ENCODE data around the gene NSUN2. TPM values are rescaled to one million over a fixed set of nuclear protein-coding genes. Genes with fewer than 3 reads are reported as not detected.

Gene NSUN2
- polyA plus RNA-seq, 3 donors = 24.4 to 63.4 (median 25.6) TPM

GRCh38 chr5:6681682-6682081 lies 48.8 kb upstream of the NSUN2 start:
- no peaks in the 10 kb centered on the region for H3K36me3 ChIP-seq (replicated peaks in 1 of 2; ENCODE audit: control insufficient read depth in 1 of 2, insufficient read depth in 2 of 2, low read length in 2 of 2)
- no peaks in the 10 kb centered on the region for H4K20me1 ChIP-seq (ENCODE audit: insufficient read depth, low read length)
- no peak overlapping the region for H3K4me2 ChIP-seq (replicated peaks; ENCODE audit: extremely low read depth, low read length, poor library complexity, severe bottlenecking)
- Mint-ChIP-seq H3K4me3 (no peak overlapping the region), H3K36me3 (no peaks in the 10 kb centered on the region), H3K9me3 (peaks cover 0 to 7% (median 0%) of the 10 kb centered on the region in 7 donors), H3K27ac (no peak overlapping the region), H3K27me3 (ENCODE audit: low read depth in 3 of 3) (peaks cover 22 to 30% (median 23%) of the 10 kb centered on the region in 3 donors), H3K4me1 (peaks cover 2% of the 10 kb centered on the region)
- DNase-seq = no peak
- H3K4me3 ChIP-seq (replicated peaks in 1 of 3; ENCODE audit: low read depth in 2 of 3, low read length in 3 of 3) = no peak overlapping the region
- peaks cover 8 to 9% of the 10 kb centered on the region in 2 donors for H3K27me3 ChIP-seq (ENCODE audit: control insufficient read depth in 2 of 2, insufficient read depth in 2 of 2, low read length in 2 of 2)
- WGBS (ENCODE audit: insufficient coverage) = 67% methylated on average over 2 of the region's 2 CpGs
- H3K4me1 ChIP-seq (ENCODE audit: control insufficient read depth in 1 of 2, insufficient read depth in 2 of 2, low read length in 2 of 2) = no peaks in the 10 kb centered on the region
- intact Hi-C loops (cut with micrococcal nuclease) = no loop called here
- H2AFZ ChIP-seq (ENCODE audit: insufficient read depth, low read depth, low read length, poor library complexity, severe bottlenecking) = no peak overlapping the region
- no peak overlapping the region for H3K9ac ChIP-seq (ENCODE audit: insufficient read depth, low read length, poor library complexity, severe bottlenecking)
- no peaks in the 10 kb centered on the region for H3K79me2 ChIP-seq (ENCODE audit: insufficient read depth, low read length)
- H3K9me3 ChIP-seq (replicated peaks in 1 of 2; ENCODE audit: control insufficient read depth in 1 of 2, insufficient read depth in 1 of 2, low read length in 2 of 2) = no peaks in the 10 kb centered on the region
- no peak overlapping the region for H3K27ac ChIP-seq (ENCODE audit: low read depth in 1 of 2, low read length in 2 of 2)
- TF ChIP-seq, protein P1, sequence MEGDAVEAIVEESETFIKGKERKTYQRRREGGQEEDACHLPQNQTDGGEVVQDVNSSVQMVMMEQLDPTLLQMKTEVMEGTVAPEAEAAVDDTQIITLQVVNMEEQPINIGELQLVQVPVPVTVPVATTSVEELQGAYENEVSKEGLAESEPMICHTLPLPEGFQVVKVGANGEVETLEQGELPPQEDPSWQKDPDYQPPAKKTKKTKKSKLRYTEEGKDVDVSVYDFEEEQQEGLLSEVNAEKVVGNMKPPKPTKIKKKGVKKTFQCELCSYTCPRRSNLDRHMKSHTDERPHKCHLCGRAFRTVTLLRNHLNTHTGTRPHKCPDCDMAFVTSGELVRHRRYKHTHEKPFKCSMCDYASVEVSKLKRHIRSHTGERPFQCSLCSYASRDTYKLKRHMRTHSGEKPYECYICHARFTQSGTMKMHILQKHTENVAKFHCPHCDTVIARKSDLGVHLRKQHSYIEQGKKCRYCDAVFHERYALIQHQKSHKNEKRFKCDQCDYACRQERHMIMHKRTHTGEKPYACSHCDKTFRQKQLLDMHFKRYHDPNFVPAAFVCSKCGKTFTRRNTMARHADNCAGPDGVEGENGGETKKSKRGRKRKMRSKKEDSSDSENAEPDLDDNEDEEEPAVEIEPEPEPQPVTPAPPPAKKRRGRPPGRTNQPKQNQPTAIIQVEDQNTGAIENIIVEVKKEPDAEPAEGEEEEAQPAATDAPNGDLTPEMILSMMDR (IDR thresholded peaks at IDR 0.05) = no peak

DNA sequence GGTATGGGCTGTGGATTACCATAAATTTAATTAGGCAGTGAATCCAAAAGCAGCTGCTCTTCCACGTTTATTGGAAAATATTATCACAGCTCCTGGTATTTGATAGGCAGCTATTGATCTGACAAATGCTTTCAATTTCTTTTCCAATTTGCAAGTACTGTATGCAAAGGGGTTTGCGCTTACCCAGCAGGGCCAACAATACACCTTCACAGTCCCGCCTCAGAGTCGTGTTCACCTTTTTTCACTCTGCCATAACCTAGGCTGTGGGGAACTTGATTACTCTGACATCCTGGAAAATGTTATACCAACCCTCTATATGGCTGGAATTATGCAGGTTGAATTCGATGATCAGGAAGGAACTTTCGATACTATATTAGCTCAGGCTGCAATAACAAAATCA lies 48.1 kb upstream of the NSUN2 start:
- Histone ChIP-seq H2AFZ (ENCODE audit: insufficient read depth, low read depth, low read length, poor library complexity, severe bottlenecking) (no peak overlapping the region), H4K20me1 (ENCODE audit: insufficient read depth, low read length) (no peaks in the 10 kb centered on the region), H3K9ac (ENCODE audit: insufficient read depth, low read length, poor library complexity, severe bottlenecking) (no peak overlapping the region), H3K36me3 (replicated peaks in 1 of 2; ENCODE audit: control insufficient read depth in 1 of 2, insufficient read depth in 2 of 2, low read length in 2 of 2) (no peaks in the 10 kb centered on the region), H3K9me3 (replicated peaks in 1 of 2; ENCODE audit: control insufficient read depth in 1 of 2, insufficient read depth in 1 of 2, low read length in 2 of 2) (no peaks in the 10 kb centered on the region), H3K79me2 (ENCODE audit: insufficient read depth, low read length) (no peaks in the 10 kb centered on the region), H3K27ac (ENCODE audit: low read depth in 1 of 2, low read length in 2 of 2) (no peak overlapping the region), H3K27me3 (ENCODE audit: control insufficient read depth in 2 of 2, insufficient read depth in 2 of 2, low read length in 2 of 2) (peaks cover 1 to 2% of the 10 kb centered on the region in 2 donors), H3K4me2 (replicated peaks; ENCODE audit: extremely low read depth, low read length, poor library complexity, severe bottlenecking) (no peak overlapping the region), H3K4me1 (ENCODE audit: control insufficient read depth in 1 of 2, insufficient read depth in 2 of 2, low read length in 2 of 2) (no peaks in the 10 kb centered on the region), H3K4me3 (replicated peaks in 1 of 3; ENCODE audit: low read depth in 2 of 3, low read length in 3 of 3) (no peak overlapping the region)
- H3K27me3 Mint-ChIP-seq (ENCODE audit: low read depth in 3 of 3) = peaks cover 15 to 23% (median 16%) of the 10 kb centered on the region in 3 donors
- peaks cover 0 to 7% (median 1%) of the 10 kb centered on the region in 7 donors for H3K9me3 Mint-ChIP-seq
- WGBS (ENCODE audit: insufficient coverage) = 50% methylated on average over 2 of the region's 6 CpGs
- no peaks in the 10 kb centered on the region for H3K4me1 Mint-ChIP-seq
- H3K4me3 Mint-ChIP-seq = no peak overlapping the region
- TF ChIP-seq, protein P1 (IDR thresholded peaks at IDR 0.05) = no peak
- no peak overlapping the region for H3K27ac Mint-ChIP-seq
- intact Hi-C loops (cut with micrococcal nuclease) = no loop called here
- no peak for DNase-seq
- H3K36me3 Mint-ChIP-seq = peaks cover 0 to 5% of the 10 kb centered on the region in 2 donors

Data from CD14-positive monocyte (primary cell).